ENCODE measurements around the gene IL31.

Gene IL31

GRCh38 chr12:122133192-122133950 is 40.6 kb downstream of the IL31 start:
- in situ Hi-C loops (cut with HindIII; ENCODE audit: low sequenced_read_pairs), result no loop called here
- TF ChIP-seq CTCF (IDR thresholded peaks at IDR 0.05; ENCODE audit: low read depth, low read length), result peak; percentile 24
- no peak for DNase-seq (ENCODE audit: low read depth, low spot score)
- H3K4me3 ChIP-seq (ENCODE audit: low read depth, low read length), result no peak overlapping the region

- in situ Hi-C loops (cut with HindIII; ENCODE audit: low sequenced_read_pairs), result no loop called here
- peak; percentile 65 for DNase-seq (ENCODE audit: low read depth, low spot score)
These were observed 43.9 kb downstream of the IL31 start for GRCh38 chr12:122130150-122130549.

GRCh38 chr12:122129131-122129530 is 44.9 kb downstream of the IL31 start:
- in situ Hi-C loops (cut with HindIII; ENCODE audit: low sequenced_read_pairs), result no loop called here
- H3K4me3 ChIP-seq (ENCODE audit: low read depth, low read length), result no peak overlapping the region
- TF ChIP-seq CTCF (IDR thresholded peaks at IDR 0.05; ENCODE audit: low read depth, low read length), result no peak
- DNase-seq (ENCODE audit: low read depth, low spot score), result no peak

More at GRCh38 chr12:122130150-122130549, 43.9 kb downstream of the IL31 start:
- TF ChIP-seq CTCF (IDR thresholded peaks at IDR 0.05; ENCODE audit: low read depth, low read length), result no peak
- no peak overlapping the region for H3K4me3 ChIP-seq (ENCODE audit: low read depth, low read length)

- in situ Hi-C loops (cut with HindIII; ENCODE audit: low sequenced_read_pairs), result no loop called here
- TF ChIP-seq CTCF (IDR thresholded peaks at IDR 0.05; ENCODE audit: low read depth, low read length), result no peak
- DNase-seq (ENCODE audit: low read depth, low spot score), result no peak
- no peak overlapping the region for H3K4me3 ChIP-seq (ENCODE audit: low read depth, low read length)
These were observed 45.5 kb downstream of the IL31 start for GRCh38 chr12:122128481-122128880.

GRCh38 chr12:122127839-122128238 is 46.2 kb downstream of the IL31 start:
- no peak for TF ChIP-seq CTCF (IDR thresholded peaks at IDR 0.05; ENCODE audit: low read depth, low read length)
- in situ Hi-C loops (cut with HindIII; ENCODE audit: low sequenced_read_pairs), result no loop called here

GRCh38 chr12:122126713-122127597 is 47.1 kb downstream of the IL31 start:
- in situ Hi-C loops (cut with HindIII; ENCODE audit: low sequenced_read_pairs), result no loop called here
- DNase-seq (ENCODE audit: low read depth, low spot score), result no peak
- TF ChIP-seq CTCF (IDR thresholded peaks at IDR 0.05; ENCODE audit: low read depth, low read length), result no peak
- no peak overlapping the region for H3K4me3 ChIP-seq (ENCODE audit: low read depth, low read length)

More at GRCh38 chr12:122127839-122128238, 46.2 kb downstream of the IL31 start:
- H3K4me3 ChIP-seq (ENCODE audit: low read depth, low read length), result no peak overlapping the region
- DNase-seq (ENCODE audit: low read depth, low spot score), result no peak
